Measurements from ENCODE around the gene PTPN11.

- TF ChIP-seq CTCF (IDR thresholded peaks at IDR 0.05): no peak
- no peak for TF ChIP-seq EP300 (IDR thresholded peaks at IDR 0.05)
- no peak for TF ChIP-seq POLR2A (IDR thresholded peaks at IDR 0.05)
Measured at GRCh38 chr12:112389228-112389627, 29.5 kb upstream of the PTPN11 start.

Data from tibial nerve (tissue), 4 donors.